HG02588 (cell line): ENCODE data around the gene GABBR2.

Source experiments
- ATAC-seq: cut with Tn5 transposase; IDR thresholded peaks from one replicate; pipeline ENCODE4 v1.9.1; 2021; ENCODE audit warnings: mild to moderate bottlenecking, moderate library complexity; ENCODE audit not compliant: unreplicated experiment

The GABBR2 gene

GRCh38 chr9:98721643-98722042 lies 12.9 kb upstream of the GABBR2 start:
- no peak for ATAC-seq

GRCh38 chr9:98720402-98720801 lies 11.7 kb upstream of the GABBR2 start:
- no peak for ATAC-seq

- ATAC-seq: no peak
Observed at GRCh38 chr9:98719055-98719454, 10.3 kb upstream of the GABBR2 start.

- ATAC-seq: no peak
Observed at GRCh38 chr9:98714833-98715232, 6.1 kb upstream of the GABBR2 start.

DNA sequence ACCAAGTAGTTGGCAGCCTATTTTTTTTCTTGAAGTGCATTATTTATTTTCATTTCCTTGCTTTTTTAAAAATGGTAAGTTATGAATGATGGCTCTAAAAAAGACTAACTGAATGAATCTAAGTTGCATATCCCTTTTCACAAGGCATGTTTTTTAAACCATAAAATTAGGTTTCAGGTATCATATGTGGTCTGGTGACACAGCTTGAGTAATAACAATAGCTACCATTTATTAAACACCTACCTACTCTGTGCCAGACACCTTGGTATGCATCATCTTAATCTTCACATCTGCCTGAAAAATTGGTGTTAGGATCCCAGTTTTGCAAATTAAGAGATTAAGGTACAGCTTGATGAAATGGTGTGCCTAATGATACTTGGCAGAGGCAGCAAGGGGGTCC lies 4.3 kb upstream of the GABBR2 start:
- no peak for ATAC-seq

GRCh38 chr9:98709968-98710965 lies 1.5 kb upstream of the GABBR2 start:
- no peak for ATAC-seq

- ATAC-seq: no peak
Observed at GRCh38 chr9:98708103-98708932, 417 bp downstream of the GABBR2 start.

- no peak for ATAC-seq
Observed at GRCh38 chr9:98707166-98708102, 1.3 kb downstream of the GABBR2 start.

GRCh38 chr9:98706651-98707165 lies 2.0 kb downstream of the GABBR2 start:
- ATAC-seq: no peak

DNA sequence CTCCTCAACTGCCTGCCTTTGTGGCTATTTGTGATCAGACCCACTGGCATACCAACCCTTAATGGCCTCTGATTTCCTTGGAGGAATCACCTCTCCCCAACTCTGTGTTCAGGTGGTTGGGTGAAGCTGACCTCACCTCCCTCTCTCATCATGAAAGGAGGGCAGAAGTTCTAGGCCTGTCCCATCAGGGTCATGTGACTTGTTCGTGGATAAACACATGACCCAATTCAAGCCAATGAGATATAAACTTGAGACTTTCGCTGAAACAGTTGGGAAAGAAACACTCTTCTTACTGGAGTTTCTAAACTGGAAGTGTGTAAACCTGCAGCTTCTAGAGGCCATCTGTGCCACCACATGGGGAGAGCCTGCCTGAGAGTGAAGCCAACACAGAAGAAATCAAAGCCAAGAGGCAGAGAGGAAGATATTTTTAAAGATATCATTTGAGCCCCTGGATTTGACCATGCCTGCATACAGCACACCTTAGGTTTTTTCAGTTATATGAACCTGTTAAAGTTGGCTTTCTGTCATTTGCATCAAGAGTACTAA lies 5.8 kb downstream of the GABBR2 start:
- ATAC-seq: no peak

- ATAC-seq: no peak
Observed at GRCh38 chr9:98702340-98702739, 6.4 kb downstream of the GABBR2 start.

- ATAC-seq: no peak
Observed at GRCh38 chr9:98701576-98701975, 7.2 kb downstream of the GABBR2 start.

GRCh38 chr9:98700801-98701200 lies 7.9 kb downstream of the GABBR2 start:
- no peak for ATAC-seq

DNA sequence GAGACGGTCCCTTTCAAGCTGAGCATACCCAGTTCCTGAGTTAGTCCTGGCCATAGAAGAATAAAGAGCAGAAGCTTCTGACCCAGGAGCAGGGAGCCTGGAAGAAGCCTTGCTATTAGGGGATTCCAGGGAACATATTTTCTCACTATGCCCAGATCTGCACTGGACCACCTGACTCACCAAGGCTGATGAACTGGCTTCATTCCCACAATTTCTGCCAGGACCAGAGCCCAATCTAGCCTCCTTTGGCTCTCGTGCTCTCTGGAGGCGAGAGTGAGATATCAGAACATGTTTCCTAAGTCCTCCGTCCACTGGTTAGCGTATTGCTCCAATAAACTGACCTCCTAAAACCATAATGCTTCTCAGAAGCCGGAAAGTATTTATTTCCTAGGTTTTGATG lies 9.9 kb downstream of the GABBR2 start:
- ATAC-seq: no peak

GRCh38 chr9:98694943-98695342 lies 13.8 kb downstream of the GABBR2 start:
- ATAC-seq: no peak

DNA sequence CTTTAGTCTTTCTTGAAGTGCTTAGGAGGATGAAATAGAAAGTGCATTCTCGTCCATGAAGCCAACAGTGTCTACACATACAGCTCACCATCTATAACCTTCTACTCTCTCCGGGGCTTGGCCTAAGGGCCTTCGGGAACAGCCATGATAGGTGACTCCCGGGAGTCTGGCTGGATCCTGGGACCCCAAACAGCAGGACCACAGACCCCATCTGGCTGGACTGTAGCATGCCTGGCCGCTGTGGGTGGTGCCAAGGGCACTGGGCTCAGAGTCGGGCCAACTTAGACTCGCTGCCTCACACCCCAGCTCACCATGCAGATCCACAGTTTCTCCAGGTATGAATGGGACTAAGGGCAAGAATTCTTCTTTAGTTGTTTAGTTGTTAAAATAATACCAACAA lies 16.3 kb downstream of the GABBR2 start:
- no peak for ATAC-seq

DNA sequence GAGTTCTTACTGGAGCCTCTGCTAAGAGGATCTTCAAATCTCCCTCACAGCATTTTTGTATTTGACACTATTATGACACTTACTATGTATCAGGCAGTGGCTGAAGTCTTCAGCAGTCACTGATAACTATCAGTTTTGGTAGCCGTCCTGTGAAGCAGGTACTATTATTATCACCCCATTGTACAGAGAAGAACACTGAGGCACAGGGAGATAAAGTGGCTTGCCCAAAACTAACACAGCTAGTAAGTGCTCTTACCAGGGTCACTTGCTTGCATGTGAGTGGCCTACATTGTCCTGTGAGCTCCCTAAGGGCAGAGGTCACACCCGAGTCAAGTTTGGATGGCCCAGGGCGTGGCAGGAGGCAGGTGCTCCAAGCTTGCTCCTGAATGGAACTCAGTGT lies 16.8 kb downstream of the GABBR2 start:
- ATAC-seq: no peak

GRCh38 chr9:98690686-98691085 lies 18.0 kb downstream of the GABBR2 start:
- ATAC-seq: no peak

- ATAC-seq: no peak
Observed at GRCh38 chr9:98688710-98689495, 19.8 kb downstream of the GABBR2 start.
